ENCODE data around the gene TUBB8.
"Not testable (repeated sequence)": the region's sequence is repeated elsewhere in the genome, so short reads cannot be mapped to it uniquely, and the experiment has no call there.

Gene TUBB8

GRCh38 chr10:48996-49395 is at the start of gene TUBB8:
Gene TUBB8 (minus strand): TSS chr10:49296. CDS start chr10:49238, 58 bp downstream.
- DNase-seq = no peak

GRCh38 chr10:96466-96865 is 47.4 kb upstream of the TUBB8 start:
- no peak for DNase-seq

GRCh38 chr10:95356-96115 is 46.4 kb upstream of the TUBB8 start:
- DNase-seq = no peak

GRCh38 chr10:94613-95012 is 45.5 kb upstream of the TUBB8 start:
- DNase-seq = no peak

GRCh38 chr10:92846-93245 is 43.8 kb upstream of the TUBB8 start:
- no peak for DNase-seq

- DNase-seq = no peak
Measured at GRCh38 chr10:92153-92552, 43.1 kb upstream of the TUBB8 start.

- no peak for DNase-seq
Measured at GRCh38 chr10:91313-91712, 42.2 kb upstream of the TUBB8 start.

- DNase-seq = no peak
Measured at GRCh38 chr10:90161-90560, 41.1 kb upstream of the TUBB8 start.

GRCh38 chr10:89248-89647 is 40.2 kb upstream of the TUBB8 start:
- no peak for DNase-seq

GRCh38 chr10:88253-88652 is 39.2 kb upstream of the TUBB8 start:
- no peak for DNase-seq

GRCh38 chr10:87177-88080 is 38.3 kb upstream of the TUBB8 start:
- no peak for DNase-seq

GRCh38 chr10:86031-86430 is 36.9 kb upstream of the TUBB8 start:
- DNase-seq = no peak

GRCh38 chr10:85044-85443 is 35.9 kb upstream of the TUBB8 start:
- DNase-seq = no peak

- no peak for DNase-seq
Measured at GRCh38 chr10:83930-84530, 34.9 kb upstream of the TUBB8 start.

GRCh38 chr10:80477-81105 is 31.5 kb upstream of the TUBB8 start:
- no peak for DNase-seq

- DNase-seq = no peak
Measured at GRCh38 chr10:79532-80215, 30.6 kb upstream of the TUBB8 start.

- DNase-seq = no peak
Measured at GRCh38 chr10:78556-78955, 29.5 kb upstream of the TUBB8 start.

- not testable (repeated sequence) for DNase-seq
Measured at GRCh38 chr10:74266-74621, 25.1 kb upstream of the TUBB8 start.

- not testable (repeated sequence) for DNase-seq
Measured at GRCh38 chr10:73543-74265, 24.6 kb upstream of the TUBB8 start.

GRCh38 chr10:68156-68555 is 19.1 kb upstream of the TUBB8 start:
- not testable (repeated sequence) for DNase-seq

GRCh38 chr10:49926-50325 is 830 bp upstream of the TUBB8 start:
- DNase-seq = not testable (repeated sequence)

- DNase-seq = not testable (repeated sequence)
Measured at GRCh38 chr10:47864-48263, 1.2 kb downstream of the TUBB8 start.
